ENCODE results near the gene TECPR2. TPM values are rescaled to one million over a fixed set of nuclear protein-coding genes. Genes with fewer than 3 reads are reported as not detected.

Gene TECPR2
- total RNA-seq, 1 donor from 2014 or later = 24.5 TPM

DNA sequence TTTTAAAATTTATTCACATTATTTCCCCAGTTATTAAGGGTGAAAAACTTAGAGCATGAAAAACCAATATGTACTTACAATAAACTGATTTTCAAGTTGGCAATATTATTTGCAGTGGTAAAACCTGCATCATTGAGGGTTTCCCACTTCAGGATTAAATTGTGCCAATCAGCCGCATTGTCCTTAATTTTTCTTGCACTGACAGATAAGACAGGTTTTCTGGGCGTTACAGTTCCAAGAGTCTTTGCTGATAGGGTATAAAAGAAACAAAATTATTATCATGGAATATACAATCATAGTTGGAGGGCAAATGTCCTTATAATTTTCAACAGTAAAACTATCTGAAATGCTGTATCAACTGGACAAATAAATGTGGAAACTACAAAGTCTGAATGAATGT, 3.4 kb upstream of the TECPR2 start:
- peaks cover 10% of the 10 kb centered on the region for H3K4me1 Mint-ChIP-seq (ENCODE audit: low read depth, unreplicated experiment)
- no peak for TF ChIP-seq CTCF (IDR thresholded peaks at IDR 0.05; ENCODE audit: partially characterized antibody, unreplicated experiment)
- no peak overlapping the region for H3K4me3 Mint-ChIP-seq (ENCODE audit: unreplicated experiment)
- H3K27me3 Mint-ChIP-seq (ENCODE audit: unreplicated experiment) = no peaks in the 10 kb centered on the region
- no peak for DNase-seq
- peaks cover 6% of the 10 kb centered on the region for H3K9me3 Mint-ChIP-seq (ENCODE audit: unreplicated experiment)
- no peak overlapping the region for H3K27ac Mint-ChIP-seq (ENCODE audit: unreplicated experiment)
- no peaks in the 10 kb centered on the region for H3K36me3 Mint-ChIP-seq (ENCODE audit: unreplicated experiment)

- no peaks in the 10 kb centered on the region for H3K27me3 Mint-ChIP-seq (ENCODE audit: unreplicated experiment)
- H3K27ac Mint-ChIP-seq (ENCODE audit: unreplicated experiment) = no peak overlapping the region
- peaks cover 6% of the 10 kb centered on the region for H3K9me3 Mint-ChIP-seq (ENCODE audit: unreplicated experiment)
- DNase-seq = no peak
- no peaks in the 10 kb centered on the region for H3K36me3 Mint-ChIP-seq (ENCODE audit: unreplicated experiment)
- no peak for TF ChIP-seq CTCF (IDR thresholded peaks at IDR 0.05; ENCODE audit: partially characterized antibody, unreplicated experiment)
- H3K4me1 Mint-ChIP-seq (ENCODE audit: low read depth, unreplicated experiment) = peaks cover 10% of the 10 kb centered on the region
- no peak overlapping the region for H3K4me3 Mint-ChIP-seq (ENCODE audit: unreplicated experiment)
Observed at GRCh38 chr14:102360388-102360787, 2.4 kb upstream of the TECPR2 start.

- DNase-seq = no peak
Observed at GRCh38 chr14:102362084-102362483, 657 bp upstream of the TECPR2 start.

DNA sequence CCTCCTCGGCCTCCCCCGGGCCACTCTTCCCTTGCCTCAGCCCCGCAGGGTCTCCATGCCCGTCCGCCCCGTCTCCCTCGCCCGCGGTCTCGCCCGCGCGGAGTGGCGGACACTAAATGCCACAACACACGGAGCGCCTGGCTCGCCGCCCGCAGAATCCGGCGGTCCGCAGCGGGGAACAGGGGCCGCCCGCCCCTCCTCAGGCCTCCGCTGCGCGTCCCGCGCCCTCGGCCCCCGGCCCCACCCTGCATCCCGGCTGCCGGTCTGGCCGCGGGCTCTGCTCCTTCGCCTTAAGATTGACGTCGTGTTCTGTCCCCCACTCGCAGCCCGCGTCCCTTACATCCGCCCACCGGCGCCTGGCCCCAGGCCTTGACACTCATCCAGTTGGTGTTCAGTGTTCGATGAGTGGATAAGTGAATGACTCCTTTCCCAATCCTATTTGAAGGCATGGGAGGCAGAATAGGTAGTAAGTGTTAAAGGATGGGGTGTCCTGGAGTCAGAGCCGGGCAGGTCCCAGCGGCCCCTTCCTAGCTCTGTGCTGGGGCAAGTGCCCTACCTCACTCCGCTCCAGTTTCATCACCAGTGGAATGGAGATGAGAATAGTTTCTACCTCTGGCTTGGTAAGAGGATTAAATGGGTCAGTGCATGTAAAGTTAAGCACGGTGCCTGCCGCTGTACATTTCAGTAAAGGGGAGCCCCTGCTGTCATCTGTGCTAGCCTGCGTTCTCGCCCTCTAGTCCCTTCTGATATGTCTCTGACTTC, 622 bp downstream of the TECPR2 start:
- no peak overlapping the region for H3K4me3 Mint-ChIP-seq (ENCODE audit: unreplicated experiment)
- TF ChIP-seq CTCF (IDR thresholded peaks at IDR 0.05; ENCODE audit: partially characterized antibody, unreplicated experiment) = no peak
- H3K9me3 Mint-ChIP-seq (ENCODE audit: unreplicated experiment) = peaks cover 6% of the 10 kb centered on the region
- H3K27ac Mint-ChIP-seq (ENCODE audit: unreplicated experiment) = peak overlapping the region; percentile 74
- DNase-seq = no peak
- H3K4me1 Mint-ChIP-seq (ENCODE audit: low read depth, unreplicated experiment) = peaks cover 10% of the 10 kb centered on the region
- no peaks in the 10 kb centered on the region for H3K27me3 Mint-ChIP-seq (ENCODE audit: unreplicated experiment)
- no peaks in the 10 kb centered on the region for H3K36me3 Mint-ChIP-seq (ENCODE audit: unreplicated experiment)

More at GRCh38 chr14:102362084-102362483, 657 bp upstream of the TECPR2 start:
- Mint-ChIP-seq H3K27ac (ENCODE audit: unreplicated experiment) (peak overlapping the region; percentile 94), H3K27me3 (ENCODE audit: unreplicated experiment) (no peaks in the 10 kb centered on the region), H3K4me1 (ENCODE audit: low read depth, unreplicated experiment) (peaks cover 10% of the 10 kb centered on the region), H3K36me3 (ENCODE audit: unreplicated experiment) (no peaks in the 10 kb centered on the region), H3K4me3 (ENCODE audit: unreplicated experiment) (peak overlapping the region; percentile 93), H3K9me3 (ENCODE audit: unreplicated experiment) (peaks cover 6% of the 10 kb centered on the region)
- no peak for TF ChIP-seq CTCF (IDR thresholded peaks at IDR 0.05; ENCODE audit: partially characterized antibody, unreplicated experiment)

DNA sequence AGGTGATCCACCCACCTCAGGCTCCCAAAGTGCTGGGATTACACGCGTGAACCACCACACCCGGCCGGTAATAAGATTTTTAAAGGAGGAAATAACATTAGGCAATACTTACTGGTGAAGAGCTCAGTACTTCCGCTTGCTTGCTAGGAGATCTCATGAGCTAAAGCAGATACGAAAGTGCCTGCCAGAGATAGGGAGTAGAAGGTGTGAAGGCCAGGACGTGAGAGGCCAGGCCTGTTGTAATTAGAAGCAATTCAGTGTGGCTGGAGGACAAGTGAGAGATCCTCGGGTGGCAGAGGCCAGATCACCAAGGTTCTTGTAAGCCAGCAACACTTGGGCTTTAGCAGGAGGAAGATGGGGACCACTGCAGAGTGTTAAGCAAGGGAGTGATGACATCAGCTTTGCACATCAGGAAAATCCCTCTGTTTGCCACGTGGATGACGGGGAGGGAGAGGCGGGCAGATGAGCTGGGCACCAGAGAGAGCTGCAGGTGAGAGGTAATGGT, 7.6 kb downstream of the TECPR2 start:
- H3K9me3 Mint-ChIP-seq (ENCODE audit: unreplicated experiment) = peaks cover 2% of the 10 kb centered on the region
- TF ChIP-seq CTCF (IDR thresholded peaks at IDR 0.05; ENCODE audit: partially characterized antibody, unreplicated experiment) = no peak
- no peaks in the 10 kb centered on the region for H3K36me3 Mint-ChIP-seq (ENCODE audit: unreplicated experiment)
- DNase-seq = no peak
- no peak overlapping the region for H3K27ac Mint-ChIP-seq (ENCODE audit: unreplicated experiment)
- no peaks in the 10 kb centered on the region for H3K27me3 Mint-ChIP-seq (ENCODE audit: unreplicated experiment)
- no peaks in the 10 kb centered on the region for H3K4me1 Mint-ChIP-seq (ENCODE audit: low read depth, unreplicated experiment)
- no peak overlapping the region for H3K4me3 Mint-ChIP-seq (ENCODE audit: unreplicated experiment)
